HEK293T (cell line): ENCODE results near the gene CHRNB1.

Experiments used
- ARNT ChIP-seq: fragments of 450-650 bp; IDR thresholded peaks from 2 replicates; pipeline ENCODE4 v1.6.1; 2017; ENCODE audit warnings: mild to moderate bottlenecking
- FOXM1 ChIP-seq: fragments of 450-650 bp; IDR thresholded peaks from 2 replicates; pipeline ENCODE4 v1.6.1; 2017; ENCODE audit warnings: mild to moderate bottlenecking, borderline replicate concordance
- NFRKB ChIP-seq: fragments of 450-650 bp; IDR thresholded peaks from 2 replicates; pipeline ENCODE4 v1.6.1; 2016; ENCODE audit warnings: mild to moderate bottlenecking, moderate library complexity
- SP1 ChIP-seq: fragments of 450-650 bp; IDR thresholded peaks from 2 replicates; pipeline ENCODE4 v1.6.1; 2017
- TARDBP ChIP-seq: fragments of 450-650 bp; IDR thresholded peaks from 2 replicates; pipeline ENCODE4 v1.6.1; 2016

- TF ChIP-seq FOXM1 (no peak), NFRKB (no peak), ARNT (no peak), SP1 (no peak), TARDBP (no peak)
Measured at GRCh38 chr17:7415784-7416183, 29.1 kb upstream of the CHRNB1 start.
